ENCODE data around the gene THG1L. TPM values are rescaled to one million over a fixed set of nuclear protein-coding genes. Genes with fewer than 3 reads are reported as not detected.

The THG1L gene
- total and polyA plus RNA-seq, 2 experiments from 2014 or later = 12.2 to 13.8 TPM

GRCh38 chr5:157690690-157691433, 40.4 kb upstream of the THG1L start:
- Histone ChIP-seq H3K79me2 (replicated peaks; ENCODE audit: insufficient read depth) (no peaks in the 10 kb centered on the region), H4K20me1 (replicated peaks; ENCODE audit: insufficient read depth) (no peaks in the 10 kb centered on the region), H2AFZ (0 out of 2 replicates have a peak overlapping the region, but pooled peaks have one; percentile 38), H3K27ac (ENCODE audit: low read depth) (no peak overlapping the region), H3K36me3 (ENCODE audit: insufficient read depth) (0 out of 2 replicates have a peak, but pooled peaks cover 4% of the 10 kb centered on the region), H3K4me3 (no peak overlapping the region), H3F3A (replicated peaks; ENCODE audit: low read depth) (no peaks in the 10 kb centered on the region), H3K9me2 (ENCODE audit: insufficient read depth) (no peaks in the 10 kb centered on the region), H3K4me1 (ENCODE audit: insufficient read depth) (no peaks in the 10 kb centered on the region), H3K4me2 (no peak overlapping the region), H3K27me3 (ENCODE audit: insufficient read depth) (no peaks in the 10 kb centered on the region)
- Mint-ChIP-seq H3K36me3 (ENCODE audit: low read depth) (peaks cover 5% of the 10 kb centered on the region), H3K27ac (no peak overlapping the region), H3K9me3 (peaks cover 26% of the 10 kb centered on the region), H3K4me3 (no peak overlapping the region; the same call in 2 of the 3 replicates), H3K4me1 (no peaks in the 10 kb centered on the region; the same call in 2 of the 3 replicates), H3K27me3 (ENCODE audit: insufficient read depth, low read depth, poor library complexity) (peaks cover 2% of the 10 kb centered on the region)
- DNase-seq (ENCODE audit: low spot score) (no peak), ATAC-seq (no peak)
- TF ChIP-seq NANOG (IDR thresholded peaks at IDR 0.05; ENCODE audit: borderline replicate concordance) (no peak), JUNB (IDR thresholded peaks at IDR 0.05; ENCODE audit: unreplicated experiment) (no peak), ZNF462 (CRISPR knock-in tag; IDR thresholded peaks at IDR 0.05) (no peak), CREB1 (CRISPR knock-in tag; IDR thresholded peaks at IDR 0.05; ENCODE audit: low read depth) (no peak), POLR2AphosphoS5 (IDR thresholded peaks at IDR 0.05; ENCODE audit: low read depth) (no peak), ZNF114 (CRISPR knock-in tag; IDR thresholded peaks at IDR 0.05) (no peak), REST (IDR thresholded peaks at IDR 0.05; ENCODE audit: unreplicated experiment) (no peak), EZH2 (IDR thresholded peaks at IDR 0.05; ENCODE audit: low read depth, unreplicated experiment) (no peak), ZNF331 (CRISPR knock-in tag; IDR thresholded peaks at IDR 0.05; ENCODE audit: low read depth) (no peak), STAT1 (IDR thresholded peaks at IDR 0.05; ENCODE audit: unreplicated experiment) (no peak), CTCF (conservative IDR thresholded peaks at IDR 0.05; ENCODE audit: low read depth in 2 of 2) (no peak; a peak in 1 of 4 replicates), EZH2phosphoT487 (IDR thresholded peaks at IDR 0.05; ENCODE audit: unreplicated experiment) (no peak), ETS1 (IDR thresholded peaks at IDR 0.05) (no peak)
